LNCAP (cell line): ENCODE measurements around the gene SGMS2.

Source experiments
- CTCF ChIP-seq: fragments of 450-650 bp; IDR thresholded peaks from 2 replicates; pipeline ENCODE4 v1.5.1; 2017; ENCODE audit warnings: mild to moderate bottlenecking

SGMS2 gene

GRCh38 chr4:107857741-107858140 lies 33.0 kb downstream of the SGMS2 start:
- no peak for TF ChIP-seq CTCF

GRCh38 chr4:107858158-107858742 lies 33.5 kb downstream of the SGMS2 start:
- no peak for TF ChIP-seq CTCF

- no peak for TF ChIP-seq CTCF
Observed at GRCh38 chr4:107862658-107863057, 37.9 kb downstream of the SGMS2 start.

- TF ChIP-seq CTCF, result no peak
Observed at GRCh38 chr4:107863416-107863815, 38.7 kb downstream of the SGMS2 start.

GRCh38 chr4:107863850-107864371 lies 39.2 kb downstream of the SGMS2 start:
- no peak for TF ChIP-seq CTCF

- no peak for TF ChIP-seq CTCF
Observed at GRCh38 chr4:107866726-107867125, 42.0 kb downstream of the SGMS2 start.

GRCh38 chr4:107870236-107870635 lies 45.5 kb downstream of the SGMS2 start:
- TF ChIP-seq CTCF, result no peak
